Mammary epithelial cell (primary cell): ENCODE results near the gene ATF1.
"Not testable (repeated sequence)": the region's sequence is repeated elsewhere in the genome, so short reads cannot be mapped to it uniquely, and the experiment has no call there.

Source experiments
- EZH2 ChIP-seq: IDR thresholded peaks from 2 replicates; pipeline ENCODE4 v1.6.1; 2012; ENCODE audit warnings: low read length, inconsistent platforms, borderline replicate concordance
- TF ChIP-seq, protein P1 (sequence below), 2 donors: IDR thresholded peaks in 1 of 2; conservative IDR thresholded peaks in 1 of 2; 2 replicates each; pipeline ENCODE4 v1.5.1; 2011 to 2012; ENCODE audit warnings: inconsistent platforms in 2 of 2, low read length in 2 of 2, mild to moderate bottlenecking in 2 of 2, control low read depth in 1 of 2, low read depth in 1 of 2; ENCODE audit not compliant: insufficient read depth in 1 of 2; ENCODE audit errors: extremely low read depth in 1 of 2

DNA sequence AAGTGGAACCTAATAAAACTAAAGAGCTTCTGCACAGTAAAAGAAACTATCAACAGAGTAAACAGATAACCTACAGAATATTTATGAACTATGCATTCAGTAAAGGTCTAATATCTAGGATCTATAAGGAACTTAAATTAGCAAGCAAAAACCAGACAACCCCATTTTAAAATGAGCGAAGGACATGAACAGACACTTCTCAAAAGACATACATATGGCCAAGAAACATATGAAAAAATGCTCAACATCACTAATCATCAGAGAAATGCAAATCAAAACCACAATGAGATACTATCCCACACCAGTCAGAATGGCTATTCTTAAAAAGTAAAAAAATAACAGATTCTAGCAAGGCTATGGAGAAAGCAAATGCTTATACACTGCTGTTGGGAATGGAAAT, 91.3 kb downstream of the ATF1 start:
- TF ChIP-seq, protein P1, sequence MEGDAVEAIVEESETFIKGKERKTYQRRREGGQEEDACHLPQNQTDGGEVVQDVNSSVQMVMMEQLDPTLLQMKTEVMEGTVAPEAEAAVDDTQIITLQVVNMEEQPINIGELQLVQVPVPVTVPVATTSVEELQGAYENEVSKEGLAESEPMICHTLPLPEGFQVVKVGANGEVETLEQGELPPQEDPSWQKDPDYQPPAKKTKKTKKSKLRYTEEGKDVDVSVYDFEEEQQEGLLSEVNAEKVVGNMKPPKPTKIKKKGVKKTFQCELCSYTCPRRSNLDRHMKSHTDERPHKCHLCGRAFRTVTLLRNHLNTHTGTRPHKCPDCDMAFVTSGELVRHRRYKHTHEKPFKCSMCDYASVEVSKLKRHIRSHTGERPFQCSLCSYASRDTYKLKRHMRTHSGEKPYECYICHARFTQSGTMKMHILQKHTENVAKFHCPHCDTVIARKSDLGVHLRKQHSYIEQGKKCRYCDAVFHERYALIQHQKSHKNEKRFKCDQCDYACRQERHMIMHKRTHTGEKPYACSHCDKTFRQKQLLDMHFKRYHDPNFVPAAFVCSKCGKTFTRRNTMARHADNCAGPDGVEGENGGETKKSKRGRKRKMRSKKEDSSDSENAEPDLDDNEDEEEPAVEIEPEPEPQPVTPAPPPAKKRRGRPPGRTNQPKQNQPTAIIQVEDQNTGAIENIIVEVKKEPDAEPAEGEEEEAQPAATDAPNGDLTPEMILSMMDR (conservative IDR thresholded peaks at IDR 0.05 in 1 of 2, IDR thresholded peaks at IDR 0.05 in 1 of 2; ENCODE audit: extremely low read depth in 1 of 2, insufficient read depth in 1 of 2, low read depth in 1 of 2, low read length in 2 of 2), result not testable (repeated sequence)
- not testable (repeated sequence) for TF ChIP-seq EZH2
